ENCODE measurements around the gene ST6GALNAC4.

DNA sequence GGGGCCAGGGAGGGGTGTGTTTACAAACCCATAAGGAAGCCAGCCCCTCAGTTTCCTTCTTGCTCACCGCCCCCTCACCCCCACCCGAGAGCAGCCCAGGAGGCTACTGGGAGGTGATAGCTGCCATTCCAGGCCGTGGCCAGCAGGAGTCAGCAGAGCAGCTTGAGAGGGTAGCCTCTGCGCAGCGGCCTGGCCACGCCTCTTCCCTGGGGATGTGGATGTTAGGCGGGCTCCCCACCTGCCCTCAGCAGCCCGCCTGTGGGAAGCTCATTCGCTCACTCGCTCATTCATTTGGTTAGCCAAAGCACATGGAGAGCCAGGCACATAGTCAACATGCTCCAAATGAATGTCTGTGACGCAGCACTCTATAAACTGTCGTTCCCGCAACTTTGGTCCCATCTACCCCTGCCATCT is 26.9 kb upstream of the ST6GALNAC4 start:
- TF ChIP-seq, protein P1, sequence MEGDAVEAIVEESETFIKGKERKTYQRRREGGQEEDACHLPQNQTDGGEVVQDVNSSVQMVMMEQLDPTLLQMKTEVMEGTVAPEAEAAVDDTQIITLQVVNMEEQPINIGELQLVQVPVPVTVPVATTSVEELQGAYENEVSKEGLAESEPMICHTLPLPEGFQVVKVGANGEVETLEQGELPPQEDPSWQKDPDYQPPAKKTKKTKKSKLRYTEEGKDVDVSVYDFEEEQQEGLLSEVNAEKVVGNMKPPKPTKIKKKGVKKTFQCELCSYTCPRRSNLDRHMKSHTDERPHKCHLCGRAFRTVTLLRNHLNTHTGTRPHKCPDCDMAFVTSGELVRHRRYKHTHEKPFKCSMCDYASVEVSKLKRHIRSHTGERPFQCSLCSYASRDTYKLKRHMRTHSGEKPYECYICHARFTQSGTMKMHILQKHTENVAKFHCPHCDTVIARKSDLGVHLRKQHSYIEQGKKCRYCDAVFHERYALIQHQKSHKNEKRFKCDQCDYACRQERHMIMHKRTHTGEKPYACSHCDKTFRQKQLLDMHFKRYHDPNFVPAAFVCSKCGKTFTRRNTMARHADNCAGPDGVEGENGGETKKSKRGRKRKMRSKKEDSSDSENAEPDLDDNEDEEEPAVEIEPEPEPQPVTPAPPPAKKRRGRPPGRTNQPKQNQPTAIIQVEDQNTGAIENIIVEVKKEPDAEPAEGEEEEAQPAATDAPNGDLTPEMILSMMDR (IDR thresholded peaks at IDR 0.05) = peak; percentile 78 to 96 (median 87)
- TF ChIP-seq POLR2A (IDR thresholded peaks at IDR 0.05) = no peak
